Embryonic facial prominence (tissue), 1 donor: Measurements from ENCODE around the gene TBX19.

Experiments
- DNase-seq: peaks from one replicate; pipeline ENCODE4 v3.0.0-alpha.2; 2016; ENCODE audit errors: extremely low spot score

Gene TBX19

GRCh38 chr1:168281603-168282325 is 1.1 kb downstream of the TBX19 start:
- DNase-seq, result no peak

GRCh38 chr1:168285521-168285790 is 4.8 kb downstream of the TBX19 start:
- DNase-seq, result no peak

- DNase-seq, result no peak
These were observed 5.6 kb downstream of the TBX19 start for GRCh38 chr1:168285971-168286927.

GRCh38 chr1:168287237-168287664 is 6.6 kb downstream of the TBX19 start:
- DNase-seq, result no peak

GRCh38 chr1:168288311-168289052 is 7.8 kb downstream of the TBX19 start:
- no peak for DNase-seq

GRCh38 chr1:168291222-168291837 is 10.7 kb downstream of the TBX19 start:
- DNase-seq, result no peak

- DNase-seq, result no peak
These were observed 12.7 kb downstream of the TBX19 start for GRCh38 chr1:168293356-168293755.

GRCh38 chr1:168295411-168296114 is 14.9 kb downstream of the TBX19 start:
- no peak for DNase-seq

- DNase-seq, result no peak
These were observed 16.5 kb downstream of the TBX19 start for GRCh38 chr1:168297019-168297730.

GRCh38 chr1:168298446-168298845 is 17.8 kb downstream of the TBX19 start:
- DNase-seq, result no peak

- DNase-seq, result no peak
These were observed 19.9 kb downstream of the TBX19 start for GRCh38 chr1:168300626-168301025.

GRCh38 chr1:168301664-168302320 is 21.1 kb downstream of the TBX19 start:
- DNase-seq, result no peak

- DNase-seq, result no peak
These were observed 23.3 kb downstream of the TBX19 start for GRCh38 chr1:168303716-168304540.

GRCh38 chr1:168304865-168305264 is 24.2 kb downstream of the TBX19 start:
- no peak for DNase-seq

GRCh38 chr1:168312718-168313604 is 32.3 kb downstream of the TBX19 start:
- no peak for DNase-seq

- no peak for DNase-seq
These were observed 35.5 kb downstream of the TBX19 start for GRCh38 chr1:168316142-168316541.

GRCh38 chr1:168317309-168317708 is 36.6 kb downstream of the TBX19 start:
- DNase-seq, result no peak

- no peak for DNase-seq
These were observed 39.0 kb downstream of the TBX19 start for GRCh38 chr1:168319691-168320090.
